NCI-H1694 treated with DMSO at 0.1 percent for 48 hours (cell line): ENCODE measurements around the gene PMIS2.

Experiments
- DNase-seq: peaks from one replicate; lab custom pipeline; 2025; lab: John Stamatoyannopoulos, UW

The PMIS2 gene

GRCh38 chr19:35556846-35557538 lies 29.0 kb upstream of the PMIS2 start:
- DNase-seq = no peak

DNA sequence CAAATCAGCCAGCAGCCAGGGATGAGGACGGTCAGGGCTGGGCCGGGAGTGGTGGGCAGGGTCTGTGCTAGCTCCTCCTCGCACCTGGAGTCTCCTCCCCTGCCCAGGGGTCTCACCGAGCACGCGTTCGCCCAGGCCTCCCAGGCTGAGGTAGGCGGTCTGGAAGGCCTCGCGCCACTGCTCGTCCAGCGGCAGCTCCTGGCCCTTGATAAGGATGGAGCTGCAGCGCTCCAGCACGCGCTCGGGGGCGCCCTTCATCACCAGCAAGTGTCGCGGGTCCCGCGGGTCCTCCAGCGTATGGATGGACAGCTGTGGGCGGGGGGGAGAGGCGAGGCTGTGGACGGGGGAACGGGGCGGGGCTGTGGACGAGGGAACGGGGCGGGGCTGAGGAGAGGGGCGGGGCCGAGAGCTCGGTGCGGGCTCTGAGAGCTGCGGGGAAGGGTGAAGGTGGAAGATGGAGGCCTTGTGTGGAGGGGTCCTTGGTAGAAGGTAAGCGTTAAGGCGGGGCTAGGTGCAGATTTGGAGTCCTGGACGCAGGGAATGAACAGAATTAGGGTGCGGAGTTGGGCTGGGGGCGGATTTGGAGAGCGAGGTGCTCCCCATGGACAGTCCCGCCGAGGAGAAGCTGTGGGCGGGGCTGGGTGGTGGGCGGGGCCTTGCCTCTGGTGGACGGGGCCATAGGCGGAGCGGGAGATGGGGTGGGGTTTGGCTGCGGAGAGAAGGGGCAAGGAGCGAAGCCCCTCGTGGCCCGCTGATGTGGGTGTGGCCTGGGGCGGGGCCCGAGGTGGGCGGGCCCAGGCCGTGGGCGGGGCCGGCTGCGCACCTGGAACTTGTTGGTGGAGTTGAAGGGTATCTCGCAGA lies 28.2 kb upstream of the PMIS2 start:
- DNase-seq = peak; percentile 24

DNA sequence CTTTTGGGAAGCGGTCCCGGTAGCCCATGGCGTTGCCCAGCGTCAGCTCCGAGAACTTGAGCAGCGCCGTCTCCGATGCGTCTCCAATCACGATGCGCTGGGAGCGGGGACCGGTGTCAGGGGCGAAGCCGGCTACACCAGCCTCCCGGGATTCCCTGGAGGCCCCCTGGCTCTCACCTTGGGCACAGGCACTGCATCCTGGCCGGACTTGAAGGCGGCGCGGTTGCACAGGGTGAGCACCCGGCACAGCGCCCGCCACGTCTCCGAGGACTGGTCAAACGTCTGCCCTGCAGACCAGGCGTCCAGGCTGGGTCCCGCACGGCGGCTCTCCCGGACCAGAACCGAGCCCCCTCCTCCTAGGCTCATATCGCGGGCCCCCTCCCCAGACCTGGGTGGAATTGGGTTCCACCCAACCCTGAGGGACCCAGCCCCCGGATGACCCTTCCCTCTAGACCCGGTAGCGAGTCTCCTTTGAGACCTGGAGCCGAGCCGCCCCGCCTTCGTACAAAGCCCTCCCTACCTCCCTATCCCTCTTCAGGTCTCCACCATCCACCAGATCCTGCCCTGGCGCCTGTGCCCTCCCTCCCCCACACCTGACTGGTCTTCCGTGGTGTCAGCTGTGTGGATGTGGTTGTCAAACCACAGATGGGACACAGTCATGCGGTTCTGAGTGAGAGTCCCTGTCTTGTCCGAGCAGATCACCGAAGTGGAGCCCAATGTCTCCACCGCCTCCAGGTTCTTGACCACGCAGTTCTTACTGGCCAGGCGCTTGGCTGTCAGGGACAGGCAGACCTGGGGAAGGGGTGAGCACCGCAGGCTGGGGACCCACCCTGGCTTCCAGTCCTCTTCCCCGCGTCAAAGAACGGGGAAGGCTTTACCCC lies 27.3 kb upstream of the PMIS2 start:
- DNase-seq = no peak

- no peak for DNase-seq
These were observed 26.7 kb upstream of the PMIS2 start for GRCh38 chr19:35559281-35559659.

GRCh38 chr19:35559781-35560180 lies 26.2 kb upstream of the PMIS2 start:
- no peak for DNase-seq

DNA sequence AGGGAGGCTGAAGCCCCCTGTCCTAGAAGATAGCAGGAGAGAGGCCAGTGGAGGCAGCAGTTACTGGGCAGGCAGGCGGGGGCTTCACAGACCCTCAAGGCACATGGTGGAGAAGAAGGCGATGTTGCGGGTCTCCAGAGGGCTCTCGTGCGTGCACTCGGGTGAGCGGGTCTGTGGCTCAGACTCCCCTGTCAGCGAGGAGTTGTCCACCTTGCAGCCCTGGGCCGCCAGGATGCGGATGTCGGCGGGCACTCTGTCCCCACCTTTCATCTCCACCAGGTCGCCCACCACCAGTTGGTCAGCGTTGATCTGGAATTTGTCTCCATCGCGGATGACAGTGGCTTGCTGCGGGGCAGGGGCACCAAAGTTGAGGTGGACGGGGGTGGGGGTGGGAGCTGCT lies 25.7 kb upstream of the PMIS2 start:
- DNase-seq = no peak

DNA sequence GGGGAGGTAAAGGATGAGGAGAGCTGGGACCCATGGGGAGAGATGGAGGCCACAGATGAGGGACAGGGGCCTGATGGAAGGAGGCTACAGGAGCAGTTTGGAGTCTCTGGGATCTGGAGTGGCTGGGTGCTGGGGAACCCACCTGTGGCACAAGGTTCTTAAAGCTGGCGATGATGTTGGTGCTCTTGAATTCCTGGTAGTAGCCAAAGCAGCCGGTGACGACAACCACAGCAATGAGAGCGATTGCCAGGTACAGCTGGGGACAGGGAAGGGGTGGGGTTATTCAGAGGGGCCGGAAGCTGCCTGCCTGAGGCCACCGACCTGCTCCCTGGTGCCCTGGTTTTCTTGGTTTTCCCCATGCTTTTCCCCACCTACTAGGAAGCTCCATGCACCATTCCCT lies 25.3 kb upstream of the PMIS2 start:
- no peak for DNase-seq

GRCh38 chr19:35561436-35561835 lies 24.5 kb upstream of the PMIS2 start:
- DNase-seq = no peak

GRCh38 chr19:35562336-35562735 lies 23.6 kb upstream of the PMIS2 start:
- DNase-seq = no peak

- no peak for DNase-seq
These were observed 23.2 kb upstream of the PMIS2 start for GRCh38 chr19:35562776-35563175.

- no peak for DNase-seq
These were observed 22.7 kb upstream of the PMIS2 start, which contains the start of gene ATP4A for GRCh38 chr19:35563207-35563829. Gene ATP4A (minus strand): TSS chr19:35563658. CDS start chr19:35563629, 29 bp downstream.

- DNase-seq = no peak
These were observed 20.7 kb upstream of the PMIS2 start for GRCh38 chr19:35565016-35565856.

- DNase-seq = no peak
These were observed 19.2 kb upstream of the PMIS2 start for GRCh38 chr19:35566738-35567137.

DNA sequence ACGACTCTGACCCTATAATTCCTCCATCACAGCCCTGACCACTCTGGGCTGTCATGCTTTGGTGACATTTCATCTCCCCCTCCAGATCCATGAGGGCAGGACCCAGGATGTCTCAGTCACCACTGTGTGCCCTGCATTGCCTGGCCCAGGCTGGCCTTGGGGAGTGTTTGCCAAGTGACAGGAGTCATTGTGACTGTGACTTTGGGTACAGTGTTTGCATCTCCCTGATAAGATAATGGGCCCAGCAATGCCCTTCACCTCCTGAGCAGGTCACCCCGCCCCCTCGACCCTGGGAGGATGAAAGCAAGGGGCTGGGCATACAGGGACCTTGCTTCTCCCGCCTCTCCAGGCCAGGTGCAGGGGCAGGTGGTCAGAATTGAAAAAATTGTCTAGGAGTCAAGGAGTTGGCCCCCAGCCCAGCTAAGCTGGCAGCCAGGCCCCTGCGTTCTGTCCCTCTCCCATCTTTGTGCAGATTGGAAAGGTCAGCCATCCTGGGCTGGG lies 16.6 kb upstream of the PMIS2 start:
- no peak for DNase-seq

GRCh38 chr19:35571406-35571965 lies 14.5 kb upstream of the PMIS2 start:
- no peak for DNase-seq

GRCh38 chr19:35577918-35578317 lies 8.1 kb upstream of the PMIS2 start:
- no peak for DNase-seq

- no peak for DNase-seq
These were observed 7.3 kb upstream of the PMIS2 start for GRCh38 chr19:35578707-35579106.

DNA sequence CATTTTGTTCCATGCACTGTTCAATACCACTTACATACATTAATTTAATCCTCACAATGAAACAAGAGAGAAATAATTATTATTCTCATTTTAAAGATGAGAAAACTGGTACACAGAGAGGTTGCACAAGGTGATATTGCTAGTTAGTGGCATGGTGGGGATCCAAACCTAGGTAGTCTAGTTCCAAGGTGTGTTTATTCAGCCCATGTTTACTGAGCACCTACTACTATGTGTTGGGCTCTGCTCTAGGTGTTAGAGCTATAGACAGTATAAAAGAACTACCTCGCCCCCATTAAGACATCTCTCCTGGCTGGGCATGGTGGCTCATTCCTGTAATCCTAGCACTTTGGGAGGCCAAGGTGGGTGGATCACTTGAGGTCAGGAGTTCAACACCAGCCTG lies 3.2 kb upstream of the PMIS2 start:
- no peak for DNase-seq

DNA sequence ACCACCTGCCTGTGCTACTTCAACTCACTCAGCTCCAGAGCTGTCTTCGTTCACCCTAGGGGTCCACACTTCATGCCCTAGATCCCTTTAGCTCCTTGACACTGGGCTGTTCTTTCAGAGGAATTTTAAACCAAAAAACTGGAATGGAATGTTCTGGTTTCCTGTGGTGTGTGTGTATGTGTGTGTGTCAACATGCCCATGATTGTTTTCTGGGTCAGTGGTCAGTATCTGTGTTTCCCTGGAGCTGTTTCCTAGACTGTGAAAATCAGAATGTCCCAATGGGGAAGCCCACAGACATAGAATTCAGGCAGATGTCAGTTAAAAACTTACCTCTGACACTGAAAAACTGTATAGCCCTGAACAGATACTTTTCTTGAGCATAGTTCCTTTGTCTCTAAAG lies 1.3 kb downstream of the PMIS2 start:
- DNase-seq = no peak

GRCh38 chr19:35590875-35591274 lies 4.9 kb downstream of the PMIS2 start:
- DNase-seq = no peak

DNA sequence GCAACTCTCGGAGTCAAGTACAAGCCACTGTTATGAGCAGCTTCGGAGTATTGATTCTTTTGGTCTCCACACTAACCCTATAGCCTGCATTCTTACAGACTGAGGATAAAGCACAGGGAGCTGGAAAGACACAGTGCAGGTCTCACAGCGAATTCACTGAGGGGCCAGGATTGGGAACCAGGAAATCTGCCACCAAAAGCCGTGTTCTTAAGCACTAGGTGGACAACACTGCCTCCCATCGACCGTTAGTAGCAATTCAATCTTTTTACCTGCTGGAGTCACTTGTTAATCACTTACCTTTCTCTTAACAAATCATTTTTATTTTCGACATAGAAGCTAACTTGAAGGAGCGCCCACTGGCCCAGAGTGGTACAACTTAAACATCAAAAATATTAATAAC lies 6.3 kb downstream of the PMIS2 start:
- peak; percentile 58 for DNase-seq
